ENCODE data around the gene GAREM1.
"Not testable (repeated sequence)": the region's sequence is repeated elsewhere in the genome, so short reads cannot be mapped to it uniquely, and the experiment has no call there.

The GAREM1 gene

GRCh38 chr18:32482117-32482516 is 11.4 kb upstream of the GAREM1 start:
- no peak for DNase-seq (ENCODE audit: low read depth in 2 of 2)
- no peak overlapping the region for H3K4me3 ChIP-seq (replicated peaks in 1 of 2; ENCODE audit: low read depth in 2 of 2, low read length in 2 of 2)
- TF ChIP-seq, protein P1, sequence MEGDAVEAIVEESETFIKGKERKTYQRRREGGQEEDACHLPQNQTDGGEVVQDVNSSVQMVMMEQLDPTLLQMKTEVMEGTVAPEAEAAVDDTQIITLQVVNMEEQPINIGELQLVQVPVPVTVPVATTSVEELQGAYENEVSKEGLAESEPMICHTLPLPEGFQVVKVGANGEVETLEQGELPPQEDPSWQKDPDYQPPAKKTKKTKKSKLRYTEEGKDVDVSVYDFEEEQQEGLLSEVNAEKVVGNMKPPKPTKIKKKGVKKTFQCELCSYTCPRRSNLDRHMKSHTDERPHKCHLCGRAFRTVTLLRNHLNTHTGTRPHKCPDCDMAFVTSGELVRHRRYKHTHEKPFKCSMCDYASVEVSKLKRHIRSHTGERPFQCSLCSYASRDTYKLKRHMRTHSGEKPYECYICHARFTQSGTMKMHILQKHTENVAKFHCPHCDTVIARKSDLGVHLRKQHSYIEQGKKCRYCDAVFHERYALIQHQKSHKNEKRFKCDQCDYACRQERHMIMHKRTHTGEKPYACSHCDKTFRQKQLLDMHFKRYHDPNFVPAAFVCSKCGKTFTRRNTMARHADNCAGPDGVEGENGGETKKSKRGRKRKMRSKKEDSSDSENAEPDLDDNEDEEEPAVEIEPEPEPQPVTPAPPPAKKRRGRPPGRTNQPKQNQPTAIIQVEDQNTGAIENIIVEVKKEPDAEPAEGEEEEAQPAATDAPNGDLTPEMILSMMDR (IDR thresholded peaks at IDR 0.05; ENCODE audit: low read depth, low read length) = no peak

GRCh38 chr18:32480581-32480980 is 9.9 kb upstream of the GAREM1 start:
- H3K4me3 ChIP-seq (replicated peaks in 1 of 2; ENCODE audit: low read depth in 2 of 2, low read length in 2 of 2) = no peak overlapping the region
- TF ChIP-seq, protein P1 (IDR thresholded peaks at IDR 0.05; ENCODE audit: low read depth, low read length) = no peak
- DNase-seq (ENCODE audit: low read depth in 2 of 2) = peak in 1 of 2 donors; percentile 6

DNA sequence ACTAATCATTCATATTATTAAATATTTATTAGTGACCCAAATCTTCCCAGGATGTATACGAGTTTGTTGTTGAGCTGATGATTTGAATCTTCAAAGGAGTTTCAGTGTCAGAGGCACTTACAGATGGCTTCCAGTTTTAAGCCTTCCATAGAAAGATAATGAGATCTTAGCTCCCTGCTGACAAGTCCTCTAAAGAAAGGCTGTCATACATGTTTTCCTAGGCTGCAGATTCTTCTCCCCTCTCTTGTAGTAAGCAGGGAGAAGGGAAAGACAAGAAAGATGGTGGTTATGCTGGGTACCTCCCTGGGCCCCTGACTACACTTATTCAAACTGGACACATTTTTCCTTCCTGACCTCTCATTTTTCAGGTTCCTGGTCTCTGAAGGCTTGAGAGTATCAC is 8.1 kb upstream of the GAREM1 start:
- no peak overlapping the region for H3K4me3 ChIP-seq (replicated peaks in 1 of 2; ENCODE audit: low read depth in 2 of 2, low read length in 2 of 2)
- no peak for DNase-seq (ENCODE audit: low read depth in 2 of 2)
- TF ChIP-seq, protein P1 (IDR thresholded peaks at IDR 0.05; ENCODE audit: low read depth, low read length) = no peak

DNA sequence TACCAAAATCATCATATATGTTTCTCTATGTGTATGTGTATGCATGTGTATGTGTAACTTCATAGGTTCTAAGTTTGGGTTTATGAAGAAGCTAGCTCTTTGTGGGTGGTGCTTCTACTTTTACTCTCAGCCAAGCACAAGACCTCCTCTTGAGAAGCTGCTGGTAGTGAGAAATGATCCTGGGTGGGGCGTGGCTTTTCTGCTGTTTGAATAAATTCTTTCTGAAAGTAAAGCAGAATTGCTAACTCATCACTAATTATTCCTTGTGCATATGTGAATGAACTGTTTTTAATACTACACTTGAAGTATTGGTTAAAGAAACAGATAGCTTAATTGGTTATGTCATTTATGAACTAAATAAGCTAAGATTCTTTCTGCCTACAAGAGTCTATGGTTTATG is 7.6 kb upstream of the GAREM1 start:
- TF ChIP-seq, protein P1 (IDR thresholded peaks at IDR 0.05; ENCODE audit: low read depth, low read length) = no peak
- no peak for DNase-seq (ENCODE audit: low read depth in 2 of 2)
- no peak overlapping the region for H3K4me3 ChIP-seq (replicated peaks in 1 of 2; ENCODE audit: low read depth in 2 of 2, low read length in 2 of 2)

DNA sequence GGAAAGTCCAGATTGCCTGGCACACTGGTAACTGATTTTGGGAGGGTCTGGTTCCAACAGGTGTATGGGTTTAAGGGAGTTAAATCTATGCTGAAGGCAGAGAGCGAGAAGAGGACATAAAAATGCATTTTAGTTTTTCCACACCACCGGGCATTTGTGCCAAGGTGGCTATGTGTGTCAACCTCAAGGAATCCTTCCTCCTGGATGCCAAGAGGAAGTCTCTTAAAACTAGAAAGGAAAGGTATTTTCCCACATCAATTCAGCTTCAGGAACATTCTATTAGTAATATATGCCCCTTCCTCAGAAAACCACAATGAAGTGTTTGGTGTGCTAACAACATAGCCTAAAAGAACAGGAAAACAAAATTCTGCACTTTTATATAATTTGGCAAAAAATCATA is 5.4 kb upstream of the GAREM1 start:
- H3K4me3 ChIP-seq (replicated peaks in 1 of 2; ENCODE audit: low read depth in 2 of 2, low read length in 2 of 2) = no peak overlapping the region
- TF ChIP-seq, protein P1 (IDR thresholded peaks at IDR 0.05; ENCODE audit: low read depth, low read length) = no peak
- DNase-seq (ENCODE audit: low read depth in 2 of 2) = no peak

DNA sequence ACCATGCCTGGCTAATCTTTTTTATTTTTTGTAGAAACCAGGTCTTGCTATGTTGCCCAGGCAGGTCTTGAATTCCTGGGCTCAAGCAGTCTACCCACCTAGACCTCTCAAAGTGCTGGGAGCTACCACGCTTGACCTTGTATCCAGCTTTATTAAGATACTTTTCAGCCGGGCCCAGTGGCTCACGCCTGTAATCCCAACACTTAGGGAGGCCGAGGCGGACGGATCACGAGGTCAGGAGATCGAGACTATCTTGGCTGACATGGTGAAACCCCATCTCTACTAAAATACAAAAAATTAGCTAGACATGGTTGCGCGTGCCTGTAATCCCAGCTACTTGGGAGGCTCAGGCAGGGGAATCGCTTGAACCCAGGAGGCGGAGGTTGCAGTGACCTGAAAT is 4.4 kb upstream of the GAREM1 start:
- H3K4me3 ChIP-seq (replicated peaks in 1 of 2; ENCODE audit: low read depth in 2 of 2, low read length in 2 of 2); DNase-seq (ENCODE audit: low read depth in 2 of 2): not testable (repeated sequence)

- DNase-seq (ENCODE audit: low read depth in 2 of 2) = no peak
- no peak overlapping the region for H3K4me3 ChIP-seq (replicated peaks in 1 of 2; ENCODE audit: low read depth in 2 of 2, low read length in 2 of 2)
- TF ChIP-seq, protein P1 (IDR thresholded peaks at IDR 0.05; ENCODE audit: low read depth, low read length) = no peak
Observed at GRCh38 chr18:32473325-32473724, 2.6 kb upstream of the GAREM1 start.
